ENCODE measurements around the gene EIF3B.

EIF3B gene

GRCh38 chr7:2379821-2380450, 25.3 kb downstream of the EIF3B start:
- DNase-seq (ENCODE audit: extremely low spot score): no peak
- POLR2A ChIA-PET: no interaction called here
- CTCF ChIA-PET: no interaction called here
- no peak for TF ChIP-seq NFRKB (IDR thresholded peaks at IDR 0.05)
- TF ChIP-seq PKNOX1 (IDR thresholded peaks at IDR 0.05): no peak
- TF ChIP-seq ZNF384 (IDR thresholded peaks at IDR 0.05): no peak
- TF ChIP-seq FOXM1 (IDR thresholded peaks at IDR 0.05; ENCODE audit: borderline replicate concordance): no peak
- no peak for TF ChIP-seq FOXA1 (IDR thresholded peaks at IDR 0.05)
- TF ChIP-seq FOXK2 (IDR thresholded peaks at IDR 0.05): no peak
- no peak for TF ChIP-seq HDGF (IDR thresholded peaks at IDR 0.05; ENCODE audit: borderline replicate concordance)

DNA sequence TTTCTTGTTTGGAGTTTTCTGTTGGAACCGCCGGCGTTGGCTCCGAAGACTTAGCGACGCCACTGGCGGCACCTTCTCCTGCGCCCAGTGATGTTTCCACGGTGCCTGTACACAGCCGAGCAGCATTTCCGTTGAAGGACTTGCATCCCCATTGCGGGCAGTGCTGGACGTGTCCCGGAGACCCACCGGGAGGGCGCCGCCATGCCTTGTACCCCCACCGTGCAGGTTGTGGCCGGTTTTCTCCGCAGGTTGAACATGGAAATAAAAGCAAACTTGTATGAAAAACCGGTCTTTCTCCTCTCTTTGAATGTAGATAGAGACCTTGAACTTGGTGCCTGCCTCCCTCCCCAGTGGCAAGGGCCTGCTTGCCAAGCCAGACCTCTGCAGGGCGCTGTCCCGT, 25.8 kb downstream of the EIF3B start:
- ChIA-PET POLR2A (no interaction called here), CTCF (no interaction called here)
- no peak for DNase-seq (ENCODE audit: extremely low spot score)
- TF ChIP-seq TARDBP (IDR thresholded peaks at IDR 0.05): no peak
- no peak for TF ChIP-seq ZNF384 (IDR thresholded peaks at IDR 0.05)
- TF ChIP-seq NFRKB (IDR thresholded peaks at IDR 0.05): no peak
- no peak for TF ChIP-seq HDGF (IDR thresholded peaks at IDR 0.05; ENCODE audit: borderline replicate concordance)
- no peak for TF ChIP-seq SUZ12 (IDR thresholded peaks at IDR 0.05)
- TF ChIP-seq FOXK2 (IDR thresholded peaks at IDR 0.05): no peak
- no peak for TF ChIP-seq PKNOX1 (IDR thresholded peaks at IDR 0.05)
- TF ChIP-seq CTBP1 (IDR thresholded peaks at IDR 0.05; ENCODE audit: borderline replicate concordance): no peak
- no peak for TF ChIP-seq L3MBTL2 (conservative IDR thresholded peaks at IDR 0.05)
- no peak for TF ChIP-seq ELF4 (IDR thresholded peaks at IDR 0.05)
- TF ChIP-seq FOXM1 (IDR thresholded peaks at IDR 0.05; ENCODE audit: borderline replicate concordance): no peak

- CTCF ChIA-PET: no interaction called here
- POLR2A ChIA-PET: no interaction called here
- TF ChIP-seq NFRKB (IDR thresholded peaks at IDR 0.05) (no peak), FOXK2 (IDR thresholded peaks at IDR 0.05) (no peak), ZNF384 (IDR thresholded peaks at IDR 0.05) (no peak), CTBP1 (IDR thresholded peaks at IDR 0.05; ENCODE audit: borderline replicate concordance) (no peak), LEF1 (IDR thresholded peaks at IDR 0.05; ENCODE audit: borderline replicate concordance) (no peak), BHLHE40 (IDR thresholded peaks at IDR 0.05; ENCODE audit: borderline replicate concordance) (no peak), PKNOX1 (IDR thresholded peaks at IDR 0.05) (no peak), HDGF (IDR thresholded peaks at IDR 0.05; ENCODE audit: borderline replicate concordance) (no peak), L3MBTL2 (conservative IDR thresholded peaks at IDR 0.05) (no peak), FOXA1 (IDR thresholded peaks at IDR 0.05) (no peak), FOXM1 (IDR thresholded peaks at IDR 0.05; ENCODE audit: borderline replicate concordance) (no peak)
- DNase-seq (ENCODE audit: extremely low spot score): no peak
These were observed 26.6 kb downstream of the EIF3B start for GRCh38 chr7:2381227-2381626.

DNA sequence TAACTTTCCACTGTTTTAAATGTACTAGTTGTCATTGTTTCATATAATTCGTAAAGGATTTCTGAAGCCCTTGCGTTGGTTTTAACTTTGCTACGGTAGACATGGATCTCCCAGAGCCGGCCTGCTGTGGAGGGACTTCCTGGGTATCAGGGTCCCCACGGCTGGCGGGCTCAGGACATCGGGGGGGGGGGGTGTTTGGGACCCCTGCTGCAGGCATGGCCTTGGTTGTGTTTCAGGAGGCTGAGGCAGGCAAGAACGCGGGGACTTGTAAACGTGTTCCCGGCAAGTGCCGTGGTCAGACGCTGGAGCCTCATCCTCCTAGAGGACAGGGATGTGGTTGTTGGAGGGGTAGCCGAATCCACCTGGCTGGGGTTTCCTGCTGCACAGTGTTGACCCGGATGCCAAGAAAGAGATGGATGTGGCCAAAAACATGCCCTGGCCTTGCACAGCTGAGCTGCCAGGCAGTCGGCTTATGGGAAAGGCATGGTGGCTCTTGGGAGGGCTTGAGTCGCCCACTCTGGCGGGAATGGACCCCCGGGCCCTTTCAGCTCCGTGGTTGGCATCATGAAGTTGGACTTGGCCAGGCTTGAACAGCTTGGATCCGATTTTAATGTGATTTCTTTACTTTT, 27.4 kb downstream of the EIF3B start:
- no peak for TF ChIP-seq ARNT (IDR thresholded peaks at IDR 0.05)
- no peak for TF ChIP-seq FOXA1 (IDR thresholded peaks at IDR 0.05)
- TF ChIP-seq PKNOX1 (IDR thresholded peaks at IDR 0.05): no peak
- TF ChIP-seq FOXK2 (IDR thresholded peaks at IDR 0.05): no peak
- no peak for TF ChIP-seq NFRKB (IDR thresholded peaks at IDR 0.05)
- TF ChIP-seq BHLHE40 (IDR thresholded peaks at IDR 0.05; ENCODE audit: borderline replicate concordance): no peak
- no peak for TF ChIP-seq SUZ12 (IDR thresholded peaks at IDR 0.05)
- no peak for TF ChIP-seq LEF1 (IDR thresholded peaks at IDR 0.05; ENCODE audit: borderline replicate concordance)
- no peak for TF ChIP-seq ZNF384 (IDR thresholded peaks at IDR 0.05)
- TF ChIP-seq CTBP1 (IDR thresholded peaks at IDR 0.05; ENCODE audit: borderline replicate concordance): no peak
- no peak for TF ChIP-seq TARDBP (IDR thresholded peaks at IDR 0.05)
- no peak for TF ChIP-seq L3MBTL2 (conservative IDR thresholded peaks at IDR 0.05)
- no peak for TF ChIP-seq HDGF (IDR thresholded peaks at IDR 0.05; ENCODE audit: borderline replicate concordance)
- POLR2A ChIA-PET: interaction anchor here (1.5 kb wide), 1 partner anchor 18 kb away, joined by 4 read pairs; no protein-coding TSS in a partner anchor
- DNase-seq (ENCODE audit: extremely low spot score): no peak

DNA sequence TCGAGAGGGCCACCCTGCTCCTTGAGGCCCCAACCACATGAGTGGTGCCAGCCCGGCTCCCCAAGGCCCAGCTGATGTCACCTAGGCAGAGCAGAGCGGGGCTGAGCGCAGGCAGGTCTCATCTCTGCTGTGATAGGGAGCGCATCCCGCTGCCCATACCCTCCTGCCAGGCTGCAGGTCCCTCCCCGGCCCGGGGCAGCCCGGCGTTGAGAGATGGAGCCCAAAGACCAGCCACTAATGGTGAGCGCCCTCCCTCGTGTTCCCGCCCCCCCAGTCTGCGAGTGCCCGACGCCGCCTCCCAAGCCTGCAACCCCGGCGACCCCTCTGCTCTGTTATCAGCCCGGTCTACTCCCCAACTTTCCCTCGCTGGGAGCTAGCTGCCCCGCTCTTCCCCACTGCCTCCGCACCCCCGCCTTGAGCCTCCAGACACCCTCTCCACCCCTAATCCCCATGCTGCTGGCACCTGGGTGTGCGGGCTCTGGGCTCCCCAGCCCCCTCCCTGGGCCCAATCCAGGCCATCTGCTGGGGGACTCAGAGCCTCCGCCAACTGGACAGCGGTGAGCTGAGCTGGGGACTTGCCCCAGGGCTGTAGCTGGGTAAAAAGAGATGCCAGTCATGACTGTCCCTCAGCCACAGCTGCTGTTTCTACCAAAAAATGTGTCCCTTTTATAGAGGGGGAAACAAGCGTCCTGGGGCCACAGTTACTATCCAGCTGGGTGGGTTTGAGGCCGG, 29.1 kb downstream of the EIF3B start:
- no peak for TF ChIP-seq LEF1 (IDR thresholded peaks at IDR 0.05; ENCODE audit: borderline replicate concordance)
- no peak for TF ChIP-seq NFRKB (IDR thresholded peaks at IDR 0.05)
- TF ChIP-seq ELF4 (IDR thresholded peaks at IDR 0.05): no peak
- TF ChIP-seq HDGF (IDR thresholded peaks at IDR 0.05; ENCODE audit: borderline replicate concordance): no peak
- no peak for TF ChIP-seq BHLHE40 (IDR thresholded peaks at IDR 0.05; ENCODE audit: borderline replicate concordance)
- TF ChIP-seq FOXM1 (IDR thresholded peaks at IDR 0.05; ENCODE audit: borderline replicate concordance): no peak
- no peak for TF ChIP-seq SUZ12 (IDR thresholded peaks at IDR 0.05)
- no peak for TF ChIP-seq L3MBTL2 (conservative IDR thresholded peaks at IDR 0.05)
- TF ChIP-seq ARNT (IDR thresholded peaks at IDR 0.05): no peak
- TF ChIP-seq SP1 (IDR thresholded peaks at IDR 0.05): no peak
- no peak for TF ChIP-seq TARDBP (IDR thresholded peaks at IDR 0.05)
- POLR2A ChIA-PET: interaction anchor here (1.7 kb wide), 1 partner anchor 19 kb away, joined by 6 read pairs; the partner anchor contains the start of gene CHST12
- DNase-seq (ENCODE audit: extremely low spot score): no peak
- CTCF ChIA-PET: interaction anchor here (0.7 kb wide), 1 partner anchor 48 kb away, joined by 3 read pairs; no protein-coding TSS in a partner anchor

More for the DNA sequence above, 27.4 kb downstream of the EIF3B start:
- CTCF ChIA-PET: no interaction called here

Data from HEK293T (cell line).